ENCODE measurements around the gene SYK.
"Not testable (repeated sequence)": the region's sequence is repeated elsewhere in the genome, so short reads cannot be mapped to it uniquely, and the experiment has no call there.

Gene SYK

DNA sequence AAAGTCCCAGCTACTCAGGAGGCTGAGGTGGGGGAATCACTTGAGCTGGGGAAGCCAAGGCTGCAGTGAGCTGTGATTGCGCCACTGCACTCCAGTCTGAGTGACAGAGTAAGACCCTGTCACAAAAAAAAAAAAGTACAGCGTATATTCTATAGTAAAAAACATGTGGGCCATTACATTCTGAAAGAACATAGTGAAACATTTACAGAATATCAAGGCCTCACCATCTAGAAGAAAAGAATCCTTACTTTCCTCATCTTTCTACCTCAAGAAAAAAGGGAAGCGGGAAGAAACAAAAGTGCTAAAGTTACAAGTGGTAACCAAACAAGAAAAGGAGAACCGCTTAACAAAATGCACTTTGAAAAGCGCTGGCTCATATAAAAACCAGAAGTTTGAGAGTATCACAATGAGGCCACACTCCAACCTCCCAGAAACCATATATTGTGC is 5.7 kb upstream of the SYK start:
- DNase-seq (ENCODE audit: low spot score), result no peak

DNA sequence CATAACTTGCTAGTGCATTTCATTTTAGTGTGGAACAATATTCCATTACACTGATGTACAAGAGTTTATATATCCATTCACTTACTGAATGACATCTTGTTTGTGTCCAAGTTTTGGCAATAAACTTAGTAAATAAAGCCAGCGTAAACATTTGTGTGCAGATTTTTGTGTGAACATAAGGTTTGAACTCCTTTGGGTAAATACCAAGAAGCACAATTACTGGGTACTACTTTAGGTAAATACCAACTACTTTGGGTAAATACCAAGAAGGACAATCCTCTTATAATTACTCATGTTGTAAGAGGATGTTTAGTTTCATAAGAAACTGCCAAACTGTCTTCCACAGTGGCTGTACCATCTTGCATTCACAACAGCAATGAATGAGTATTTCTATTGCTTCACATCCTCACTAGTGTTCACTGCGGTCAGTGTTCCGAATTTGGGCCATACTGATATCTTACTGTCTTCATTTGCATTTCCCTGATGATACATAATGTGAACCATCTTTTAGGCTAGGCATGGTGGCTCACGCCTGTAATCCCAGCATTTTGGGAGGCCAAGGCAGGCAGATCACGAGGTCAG is 2.3 kb upstream of the SYK start:
- no peak for DNase-seq (ENCODE audit: low spot score)

DNA sequence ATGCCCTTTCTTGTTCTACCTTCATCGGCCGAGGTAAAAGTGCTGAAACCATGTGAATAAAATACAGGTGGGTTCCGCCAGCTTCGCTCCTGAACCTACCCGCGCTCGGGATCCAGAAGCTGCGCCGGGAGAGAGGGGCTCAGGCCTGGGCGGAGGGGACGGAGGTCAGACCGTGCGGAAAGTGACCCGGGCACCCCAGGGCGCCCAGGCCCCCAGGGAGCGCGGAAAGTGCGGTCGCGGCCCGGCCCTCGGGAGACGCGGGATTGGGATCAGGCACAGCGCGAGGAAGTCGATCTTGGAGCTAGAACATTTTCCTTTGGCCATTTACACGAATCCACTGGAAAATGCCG is 329 bp downstream of the SYK start:
- DNase-seq (ENCODE audit: low spot score), result no peak

DNA sequence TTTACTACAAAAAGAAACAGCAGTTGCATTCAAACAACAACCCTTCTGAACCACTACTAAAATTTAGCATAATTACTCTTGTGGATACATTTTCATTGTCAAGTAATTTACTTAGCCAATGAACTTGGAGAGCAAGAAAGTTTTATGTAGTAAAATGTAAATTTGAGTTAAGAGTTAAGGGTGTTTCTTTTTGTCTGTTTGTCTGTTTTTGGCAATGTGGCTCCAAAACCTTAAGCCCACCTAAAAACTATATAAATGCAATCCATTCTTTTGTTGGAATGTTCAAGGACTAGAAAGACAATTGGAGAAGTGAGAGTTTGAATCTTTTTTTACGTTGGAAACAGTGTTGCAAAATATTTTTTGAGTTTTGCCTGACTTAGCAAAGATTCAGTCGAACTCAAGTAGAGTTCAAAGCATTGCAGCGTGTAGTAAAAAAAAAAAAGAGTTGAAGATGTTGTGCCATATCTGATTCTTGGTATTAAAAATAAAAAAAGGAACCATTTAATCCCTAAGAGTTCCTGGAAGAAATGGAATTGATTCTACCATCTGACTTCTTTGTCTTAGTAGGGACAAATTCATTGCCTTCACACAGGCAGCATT is 867 bp downstream of the SYK start:
- DNase-seq (ENCODE audit: low spot score), result no peak

DNA sequence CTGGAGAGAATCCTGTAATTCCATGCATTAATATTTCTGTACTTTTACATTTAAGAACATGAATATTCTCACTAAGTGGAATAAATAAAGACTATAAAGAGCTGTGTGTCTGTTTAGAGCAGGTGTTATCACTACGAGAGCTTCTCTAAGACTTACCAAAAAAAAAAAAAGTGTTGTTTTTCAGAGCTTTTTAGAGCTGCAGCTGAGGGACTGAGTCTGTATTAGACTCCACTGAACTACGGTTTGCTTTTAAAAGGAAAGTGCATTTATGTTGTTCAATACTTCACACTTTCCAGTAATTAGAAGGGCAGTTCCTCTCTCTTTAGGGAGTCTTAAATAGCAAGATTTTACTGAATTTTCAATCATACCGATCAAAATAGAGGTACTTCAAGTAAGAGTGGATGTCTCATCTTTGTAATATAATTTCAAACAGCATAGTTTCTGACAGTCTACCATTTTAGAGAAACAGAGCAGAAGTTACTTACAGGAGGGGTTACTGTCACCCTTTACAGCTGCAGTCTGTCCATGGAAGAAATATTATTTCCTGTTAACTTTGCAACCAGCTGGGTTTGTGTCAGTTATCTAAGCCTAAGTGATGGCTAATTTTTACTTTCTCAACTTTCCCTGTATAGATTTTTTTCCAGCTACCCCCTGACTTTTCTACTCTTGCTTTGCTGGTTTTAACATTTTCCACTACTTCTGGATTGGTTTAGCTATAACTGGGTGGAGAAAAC is 2.4 kb downstream of the SYK start:
- DNase-seq (ENCODE audit: low spot score), result no peak

DNA sequence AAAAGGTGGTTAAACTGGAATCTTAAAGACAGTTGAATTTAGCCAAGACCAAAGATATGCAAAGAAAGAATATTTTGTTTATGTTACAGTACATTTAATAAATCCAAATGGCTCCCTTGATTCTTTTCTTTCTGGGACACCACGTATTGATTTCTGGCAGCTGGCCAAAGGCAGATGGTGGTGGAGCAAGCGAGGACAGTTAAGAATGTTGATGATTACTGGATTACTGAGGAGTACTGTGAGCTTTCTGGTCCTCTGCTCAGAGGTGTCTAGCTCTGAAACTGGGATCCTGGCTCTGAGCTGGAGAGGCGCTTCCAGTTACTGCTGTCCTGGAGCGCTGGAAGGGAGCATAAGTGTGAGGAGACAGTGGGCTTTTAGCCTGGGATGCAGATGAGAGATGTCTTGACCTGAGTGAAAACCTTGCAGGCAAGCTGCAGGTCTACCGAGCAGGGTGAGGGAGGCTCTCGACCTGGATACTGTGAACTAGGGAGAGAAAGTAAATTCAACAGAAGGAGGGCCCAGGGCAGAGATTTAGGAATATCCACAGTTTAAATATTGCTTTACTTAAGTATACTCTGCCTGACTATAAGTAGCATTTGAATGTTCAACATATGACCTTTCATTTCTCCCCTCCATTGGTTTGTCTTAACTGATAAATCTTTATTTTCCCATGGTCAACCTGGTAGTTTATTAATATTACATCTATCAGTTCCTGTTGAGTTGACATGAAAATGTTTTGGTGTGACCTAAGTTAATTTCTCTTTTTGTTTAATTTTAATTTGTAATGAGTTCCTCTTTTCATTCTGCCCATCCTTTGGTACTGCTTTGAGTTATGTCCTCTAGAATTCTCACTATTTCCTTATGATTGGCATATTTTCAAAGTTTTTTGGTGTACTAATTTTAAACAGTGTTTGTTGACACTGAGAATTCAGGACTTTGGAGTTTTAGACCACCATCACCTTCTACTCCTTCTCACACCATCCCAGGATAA is 3.7 kb downstream of the SYK start:
- no peak for DNase-seq (ENCODE audit: low spot score)

DNA sequence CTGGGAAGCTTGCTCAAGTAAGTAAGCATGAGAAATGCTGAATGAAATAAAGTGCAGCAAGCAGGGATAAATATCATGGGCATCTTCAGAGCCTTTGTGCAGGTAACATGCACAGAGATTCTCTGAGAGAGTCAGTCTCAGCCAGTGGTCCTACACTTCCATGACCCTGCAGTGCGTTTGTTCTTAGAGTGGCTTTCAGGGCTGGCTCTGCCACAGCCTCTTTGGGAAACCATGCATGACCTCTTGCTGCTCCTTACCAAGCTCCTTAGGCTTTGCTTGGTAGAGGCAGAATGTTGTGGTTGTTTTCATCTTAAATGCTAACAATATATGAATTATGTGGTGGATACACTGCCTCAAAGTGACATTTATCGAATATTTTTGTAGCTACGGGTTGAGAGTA is 5.4 kb downstream of the SYK start:
- no peak for DNase-seq (ENCODE audit: low spot score)

DNA sequence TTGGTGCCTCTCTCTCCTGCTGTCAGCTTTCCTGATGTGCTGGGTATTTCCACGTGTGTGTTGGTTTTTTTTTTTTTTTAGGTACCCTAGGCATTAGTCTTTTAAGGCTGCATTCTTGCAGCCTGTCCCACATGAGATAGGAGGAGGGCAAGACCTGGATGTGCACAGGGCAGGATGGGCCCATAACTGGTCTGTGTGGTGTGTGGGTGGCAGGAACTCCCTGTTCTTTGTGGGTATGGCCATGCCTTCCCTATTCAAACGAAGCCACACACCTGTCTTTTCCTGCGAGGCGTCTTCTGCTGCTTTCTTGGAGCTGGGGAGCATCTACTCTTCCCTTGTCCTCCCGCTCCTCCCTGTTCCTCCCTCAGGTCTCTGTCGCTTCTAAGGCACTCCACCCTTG is 6.8 kb downstream of the SYK start:
- DNase-seq (ENCODE audit: low spot score), result no peak

DNA sequence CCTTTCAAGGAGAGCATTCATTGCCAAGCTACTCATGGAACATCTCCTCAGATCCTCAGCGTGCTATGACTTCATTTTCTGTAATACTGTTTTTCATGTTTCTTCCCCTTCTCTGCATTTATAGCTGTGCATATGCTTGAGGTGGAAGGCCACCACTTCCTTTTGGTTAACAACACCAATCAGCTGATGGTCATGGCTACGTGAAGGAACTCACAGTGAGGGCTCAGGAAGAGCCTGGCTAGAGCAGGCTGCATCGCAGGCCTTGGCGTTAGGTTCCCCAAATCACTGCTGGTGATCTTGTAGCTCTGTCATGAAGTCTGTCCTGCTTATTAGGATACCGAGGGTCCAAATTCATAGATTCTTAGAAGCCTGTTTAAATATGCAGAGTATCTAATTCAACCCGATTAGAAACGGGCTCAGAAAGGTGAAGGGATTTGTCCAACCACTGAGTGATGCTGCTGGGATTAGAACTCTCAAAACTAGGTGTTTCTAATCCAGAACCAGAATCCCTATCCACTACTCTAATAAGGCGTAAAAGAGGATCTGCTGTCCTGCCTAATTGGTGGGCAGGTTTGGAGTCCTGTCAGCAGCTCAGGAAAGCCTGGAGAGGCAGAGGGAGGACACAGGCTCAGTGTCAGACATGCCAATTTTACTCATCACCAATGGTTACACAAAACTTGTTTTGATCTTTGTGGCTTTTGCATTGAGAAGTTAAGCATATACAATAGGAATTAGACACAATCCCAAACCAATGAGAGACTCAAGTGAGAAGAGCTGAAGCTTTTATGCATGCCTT is 7.5 kb downstream of the SYK start:
- no peak for DNase-seq (ENCODE audit: low spot score)

DNA sequence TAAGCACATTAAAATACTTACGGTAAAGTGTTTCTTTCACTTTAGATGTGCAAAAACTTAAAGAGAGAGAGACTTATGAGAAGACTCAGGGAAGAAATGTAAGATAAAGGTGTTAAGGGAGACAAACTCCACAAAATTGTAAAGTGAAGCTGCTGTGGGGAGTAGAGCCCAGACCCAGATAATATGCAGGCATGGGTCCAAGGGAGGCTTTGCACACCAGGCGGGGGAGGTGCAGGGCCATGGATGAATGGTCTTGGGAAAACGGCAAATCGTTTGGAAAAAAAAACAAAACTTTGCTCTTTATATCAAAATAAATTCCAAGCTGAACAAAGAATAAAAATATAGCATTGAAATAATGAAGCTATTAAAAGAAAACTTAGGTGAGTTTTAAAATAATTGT is 9.1 kb downstream of the SYK start:
- DNase-seq (ENCODE audit: low spot score), result no peak

DNA sequence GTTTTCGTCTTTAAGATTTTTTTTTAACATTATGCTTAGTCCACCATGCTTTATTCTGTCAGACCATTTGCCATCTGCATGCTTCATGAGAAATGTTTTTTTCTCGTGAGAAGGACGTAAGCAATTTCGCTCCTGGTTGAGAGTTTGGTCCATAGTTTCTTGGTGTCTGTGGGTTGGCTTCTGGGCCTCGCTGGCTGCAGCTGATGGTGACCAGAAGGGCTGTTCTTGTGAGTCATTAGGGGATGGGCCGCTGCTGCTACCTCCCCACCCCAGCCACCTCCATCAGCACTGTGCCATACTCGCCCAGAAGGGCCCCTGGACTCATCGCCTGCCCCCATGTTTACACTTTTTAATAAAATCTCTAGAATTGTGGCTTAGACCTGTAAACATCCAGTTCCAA is 11.4 kb downstream of the SYK start:
- no peak for DNase-seq (ENCODE audit: low spot score)

DNA sequence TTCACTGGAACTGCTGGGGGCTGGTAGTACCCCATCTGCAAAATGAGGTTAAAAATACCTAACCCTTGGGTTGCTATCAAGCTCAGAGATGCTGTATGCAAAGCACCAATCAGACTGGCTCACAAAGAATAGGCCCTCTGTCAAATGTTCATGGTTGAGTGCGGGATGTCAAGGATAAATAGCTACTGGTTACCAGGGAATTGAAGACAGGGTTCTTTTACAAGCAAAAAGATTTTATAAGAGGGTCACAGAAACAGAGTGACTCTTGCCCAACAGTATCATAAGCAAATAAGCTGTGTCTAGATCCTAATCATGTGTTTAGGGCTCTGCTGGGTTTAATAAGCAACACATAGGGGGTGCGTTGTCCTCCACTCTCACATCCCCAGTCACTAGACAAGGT is 11.9 kb downstream of the SYK start:
- no peak for DNase-seq (ENCODE audit: low spot score)

DNA sequence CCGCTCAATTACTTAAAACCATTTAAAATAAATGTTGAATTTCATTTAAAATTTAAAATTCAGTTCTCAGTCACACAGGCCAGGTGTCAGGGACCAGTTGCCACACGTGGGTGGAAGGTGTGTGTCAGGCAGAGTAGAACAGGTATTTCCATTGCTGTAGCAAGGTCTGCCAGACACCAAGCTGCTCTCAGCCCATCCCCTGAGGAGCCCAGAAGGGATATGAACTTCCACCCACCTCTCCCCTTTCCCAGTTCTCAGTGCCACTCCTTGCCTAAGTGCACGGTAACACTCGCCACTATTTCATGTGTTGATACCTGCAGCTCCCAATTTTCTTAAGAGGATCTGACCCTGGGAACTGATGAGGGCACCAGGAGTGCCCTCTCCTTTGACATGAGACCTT is 12.7 kb downstream of the SYK start:
- no peak for DNase-seq (ENCODE audit: low spot score)

DNA sequence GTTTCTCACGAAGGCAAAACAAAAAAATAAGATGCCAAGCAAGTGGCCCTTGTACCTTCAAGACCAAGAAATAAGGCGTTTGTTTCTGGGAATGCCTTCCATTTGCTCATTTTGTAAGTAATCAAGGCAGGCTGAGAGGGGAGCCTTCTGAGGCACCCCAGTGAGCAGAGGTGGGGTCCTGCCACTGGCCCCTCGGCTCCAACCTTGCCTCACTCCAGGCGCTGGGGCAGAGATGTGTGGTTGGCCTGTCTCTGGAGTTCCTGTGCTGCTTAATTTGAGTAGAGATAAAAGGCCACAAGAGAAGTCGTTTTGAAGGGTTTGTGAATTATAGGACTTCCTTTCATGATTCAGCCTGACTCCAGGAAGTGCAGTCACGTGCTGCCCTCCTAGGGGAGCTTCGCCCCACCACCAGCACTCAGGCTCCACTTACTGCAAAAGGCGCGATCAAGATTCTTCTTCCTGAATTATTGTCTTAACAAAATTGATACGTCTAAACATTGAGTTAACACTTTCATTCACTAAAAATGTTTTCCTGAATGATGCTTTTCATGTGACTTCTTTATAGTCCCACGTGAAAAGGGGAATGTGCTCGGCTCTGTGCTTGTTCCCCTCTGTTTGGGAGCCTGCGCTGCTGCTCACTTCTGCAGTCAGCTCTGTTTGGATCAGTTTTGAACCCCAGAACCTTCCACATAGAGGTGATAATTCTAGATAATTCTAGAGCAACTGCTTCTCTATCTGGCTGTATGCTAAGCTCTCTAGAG is 13.7 kb downstream of the SYK start:
- DNase-seq (ENCODE audit: low spot score), result no peak

DNA sequence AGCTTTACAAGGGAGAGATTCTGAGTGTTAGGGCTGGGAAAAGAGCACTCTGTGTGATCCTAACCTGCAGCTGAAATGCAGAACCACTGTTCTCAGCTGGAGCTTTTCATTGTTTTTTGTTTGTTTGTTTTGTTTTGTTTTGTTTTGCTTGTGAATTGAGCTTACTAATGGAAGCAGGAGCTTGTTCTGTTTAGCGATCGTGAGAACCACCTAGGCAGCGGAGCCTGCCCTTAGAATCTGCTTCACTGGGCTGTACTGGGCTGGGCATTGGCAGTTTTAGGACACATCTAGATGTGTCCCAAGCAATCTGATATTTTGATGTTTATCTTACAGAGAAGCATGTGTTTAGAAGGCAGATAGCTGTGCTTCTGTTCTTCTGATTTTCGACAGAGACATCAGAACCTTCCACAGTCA is 14.3 kb downstream of the SYK start:
- no peak for DNase-seq (ENCODE audit: low spot score)

DNA sequence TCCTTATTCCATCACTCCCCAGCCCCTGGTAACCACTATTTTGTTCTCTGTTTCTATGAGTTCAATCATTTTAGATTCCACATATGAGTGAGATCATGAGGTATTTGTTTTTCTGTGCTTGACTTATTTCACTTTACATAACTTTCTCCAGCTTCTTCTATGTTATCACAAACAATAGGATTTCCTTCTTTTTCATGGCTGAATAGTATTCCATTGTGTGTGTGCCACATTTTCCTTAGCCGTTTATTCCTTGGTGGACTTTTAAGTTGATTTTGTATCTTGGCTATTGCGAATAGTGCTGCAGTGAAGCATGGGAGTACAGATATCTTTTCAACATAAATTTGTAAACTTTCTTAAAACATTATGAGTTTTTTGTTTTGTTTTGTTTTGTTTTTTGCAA is 15.1 kb downstream of the SYK start:
- no peak for DNase-seq (ENCODE audit: low spot score)

DNA sequence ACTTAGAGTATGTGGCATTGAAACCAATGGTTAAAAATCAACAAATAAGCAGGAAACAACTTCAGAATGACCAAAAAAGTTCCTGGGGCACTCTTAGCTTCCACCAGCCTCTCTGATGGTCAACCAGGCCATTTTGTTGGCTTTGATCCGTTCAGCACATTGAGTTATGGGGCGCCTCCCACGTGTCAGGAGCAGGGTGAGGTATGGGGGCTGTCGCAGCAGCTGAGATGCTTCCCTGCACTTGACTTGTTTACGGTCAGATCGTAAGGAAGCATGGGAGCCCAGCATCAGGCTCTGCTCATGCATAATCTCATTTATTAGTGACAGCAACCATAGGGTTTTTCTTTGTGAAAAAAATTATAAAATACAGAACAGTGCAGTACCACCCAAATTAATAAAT is 16.7 kb downstream of the SYK start:
- DNase-seq (ENCODE audit: low spot score), result no peak

DNA sequence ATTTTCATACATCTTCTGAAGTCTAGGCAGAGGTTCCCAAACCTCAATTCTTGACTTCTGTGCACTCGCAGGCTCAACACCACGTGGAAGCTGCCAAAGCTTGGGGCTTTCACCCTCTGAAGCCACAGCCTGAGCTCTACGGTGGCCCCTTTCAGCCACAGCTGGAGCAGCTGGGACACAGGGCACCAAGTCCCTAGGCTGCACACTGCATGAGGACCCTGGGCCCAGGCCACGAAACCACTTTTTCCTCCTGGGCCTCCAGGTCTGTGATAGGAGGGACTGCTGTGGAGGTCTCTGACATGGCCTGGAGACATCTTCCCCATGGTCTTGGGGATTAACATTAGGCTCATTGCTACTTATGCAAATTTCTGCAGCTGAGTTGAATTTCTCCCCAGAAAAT is 18.8 kb downstream of the SYK start:
- DNase-seq (ENCODE audit: low spot score), result not testable (repeated sequence)

DNA sequence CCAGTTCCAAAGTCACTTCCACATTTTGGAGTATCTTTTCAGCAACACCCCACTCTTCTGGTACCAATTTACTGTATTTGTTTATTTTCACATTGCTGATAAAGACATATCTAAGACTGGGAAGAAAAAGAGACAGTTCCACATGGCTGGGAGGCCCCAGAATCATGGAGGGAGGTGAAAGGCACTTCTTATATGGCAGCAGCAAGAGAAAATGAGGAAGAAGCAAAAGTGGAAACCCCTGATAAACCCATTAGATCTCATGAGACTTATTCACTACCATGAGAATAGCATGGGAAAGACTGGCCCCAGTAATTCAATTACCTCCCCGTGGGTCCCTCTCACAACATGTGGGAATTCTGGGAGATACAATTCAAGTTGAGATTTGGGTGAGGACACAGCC is 19.6 kb downstream of the SYK start:
- not testable (repeated sequence) for DNase-seq (ENCODE audit: low spot score)

DNA sequence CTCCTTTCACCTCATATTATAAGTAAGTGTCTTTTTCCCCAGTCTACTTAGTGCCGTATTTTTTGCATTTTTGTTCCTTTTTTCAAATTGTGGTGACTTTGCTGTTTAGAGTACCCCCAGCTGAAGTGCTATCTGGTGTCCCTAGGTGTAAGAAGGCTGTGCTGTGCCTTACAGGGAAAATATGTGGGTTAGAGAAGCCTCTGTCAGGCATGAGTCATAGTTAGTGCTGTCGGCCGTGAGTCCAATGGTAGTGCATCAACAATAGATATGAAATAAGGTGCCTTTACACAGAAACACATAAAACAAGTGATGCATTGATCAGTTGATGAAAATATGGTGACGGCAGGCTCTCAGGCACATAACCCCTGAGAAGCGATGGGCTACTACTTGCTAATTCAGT is 20.1 kb downstream of the SYK start:
- DNase-seq (ENCODE audit: low spot score), result no peak

DNA sequence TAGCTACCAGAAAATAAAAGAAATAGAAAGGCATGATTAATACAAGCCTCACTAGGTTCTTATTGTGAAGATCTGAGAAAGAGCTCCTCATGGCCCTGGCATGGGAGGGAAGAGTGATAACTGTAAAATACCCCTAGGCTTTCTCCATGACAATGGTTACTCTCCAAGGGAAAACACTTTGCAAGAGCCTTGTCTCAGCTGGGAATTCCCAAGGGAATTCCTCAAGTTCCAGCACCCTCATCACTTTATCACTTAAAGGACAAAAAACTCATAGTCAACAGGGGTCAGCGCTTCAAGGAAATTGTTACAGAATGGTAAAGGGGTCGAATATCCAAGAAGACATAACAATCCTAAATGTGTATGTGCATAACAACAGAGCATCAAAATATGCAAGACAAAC is 21.2 kb downstream of the SYK start:
- DNase-seq (ENCODE audit: low spot score), result no peak

Data from AG08396 (cell line).